NT2/D1 (cell line): Measurements from ENCODE around the gene FUNDC2.

Source experiments
- SUZ12 ChIP-seq: IDR thresholded peaks from 2 replicates; pipeline ENCODE4 v1.6.1; 2011; ENCODE audit not compliant: insufficient read length, insufficient read depth; ENCODE audit errors: extremely low read depth
- YY1 ChIP-seq: IDR thresholded peaks from 2 replicates; pipeline ENCODE4 v1.6.1; 2011; ENCODE audit not compliant: insufficient read length, insufficient read depth

GRCh38 chrX:155005190-155005589, 21.5 kb upstream of the FUNDC2 start:
- TF ChIP-seq SUZ12 (no peak), YY1 (no peak)
